ENCODE results near the gene ZNF3. TPM values are rescaled to one million over a fixed set of nuclear protein-coding genes. Genes with fewer than 3 reads are reported as not detected.
A peak's percentile ranks its signal among the peaks of the same experiment; 100 is the strongest.

Gene ZNF3
- total and polyA plus RNA-seq, 9 of the 15 experiments (the other 6 are each of a cell fraction or from before 2014, with no cell fraction given), result 30.0 to 64.9 (median 51.5) TPM

GRCh38 chr7:100100420-100101015 is 19.0 kb upstream of the ZNF3 start:
- CTCF ChIA-PET (ENCODE audit: low intra/inter-chr PET ratio), result no interaction called here
- ATAC-seq, result peak; percentile 91
- H3K79me2 ChIP-seq (ENCODE audit: control insufficient read depth, insufficient read depth, low read length), result peaks cover 56% of the 10 kb centered on the region
- TF ChIP-seq KAT7 (CRISPR knock-in tag; IDR thresholded peaks at IDR 0.05; ENCODE audit: borderline replicate concordance) (no peak), ATF7 (IDR thresholded peaks at IDR 0.05) (peak; percentile 85), HLTF (IDR thresholded peaks at IDR 0.05) (0 out of 2 replicates have a peak, but pooled peaks have one; percentile 19), ZNF518B (CRISPR knock-in tag; IDR thresholded peaks at IDR 0.05) (no peak), HNRNPL (IDR thresholded peaks at IDR 0.05; ENCODE audit: low read depth, low read length) (no peak), ZFP36 (IDR thresholded peaks at IDR 0.05; ENCODE audit: low read depth, low read length, partially characterized antibody) (no peak), ZNF324 (CRISPR knock-in tag; IDR thresholded peaks at IDR 0.05) (no peak), ZNF274 (IDR thresholded peaks at IDR 0.05; ENCODE audit: borderline replicate concordance, low read depth, low read length) (no peak), CSDE1 (IDR thresholded peaks at IDR 0.05) (no peak), YBX1 (IDR thresholded peaks at IDR 0.05) (no peak), HMG20A (CRISPR knock-in tag; conservative IDR thresholded peaks at IDR 0.05) (no peak), KHSRP (IDR thresholded peaks at IDR 0.05) (no peak), UBTF (IDR thresholded peaks at IDR 0.05; ENCODE audit: borderline replicate concordance in 1 of 2, low read depth in 2 of 2, low read length in 2 of 2) (no peak), MXD1 (CRISPR knock-in tag; IDR thresholded peaks at IDR 0.05; ENCODE audit: borderline replicate concordance, poor library complexity, severe bottlenecking) (peak; percentile 91), MTA3 (IDR thresholded peaks at IDR 0.05; ENCODE audit: borderline replicate concordance) (peak; percentile 44), ZKSCAN1 (IDR thresholded peaks at IDR 0.05; ENCODE audit: low read depth, low read length) (peak; percentile 71), ZNF23 (CRISPR knock-in tag; IDR thresholded peaks at IDR 0.05) (no peak), ZNF583 (CRISPR knock-in tag; IDR thresholded peaks at IDR 0.05) (no peak)

More at GRCh38 chr7:100100420-100101015, 19.0 kb upstream of the ZNF3 start:
- intact Hi-C loops (cut with micrococcal nuclease), result loop anchor here (1.0 to 2.0 kb wide), 3 partner anchors 18 to 27 kb away; partner anchors contain the start of genes CNPY4 and TAF6
- Histone ChIP-seq H3K4me2 (ENCODE audit: insufficient read depth, low read length) (peak overlapping the region; percentile 92), H3K27ac (ENCODE audit: extremely low read depth, low read depth, low read length) (peak overlapping the region; percentile 100), H2AFZ (ENCODE audit: low read depth, low read length) (peak overlapping the region; percentile 91; the same call in 1 of the 2 replicates), H3K27me3 (ENCODE audit: control insufficient read depth in 2 of 2, insufficient read depth in 2 of 2, low read length in 2 of 2) (no peaks in the 10 kb centered on the region), H3K9me1 (ENCODE audit: control insufficient read depth, insufficient read depth, low read length) (peaks cover 3% of the 10 kb centered on the region), H3K9me3 (replicated peaks; ENCODE audit: control insufficient read depth, insufficient read depth, low read depth, low read length) (no peaks in the 10 kb centered on the region), H4K20me1 (replicated peaks; ENCODE audit: control insufficient read depth, insufficient read depth, low read length) (peaks cover 34% of the 10 kb centered on the region), H3K9ac (ENCODE audit: insufficient read depth in 1 of 2, low read depth in 2 of 2, low read length in 2 of 2) (peak overlapping the region; percentile 99 to 100), H3K36me3 (ENCODE audit: control insufficient read depth, insufficient read depth, low read length) (peaks cover 68% of the 10 kb centered on the region), H3K4me3 (peak overlapping the region; percentile 98), H3K4me1 (replicated peaks in 1 of 2; ENCODE audit: control insufficient read depth in 2 of 2, insufficient read depth in 2 of 2, low read length in 2 of 2) (peaks cover 9 to 41% of the 10 kb centered on the region in 2 experiments; a peak in 4 of 5 replicates)
- POLR2A ChIA-PET, result interaction anchor here (0.7 to 4.6 kb wide), 11 partner anchors 10 to 339 kb away, joined by 3 to 115 read pairs (median 5); partner anchors contain the start of genes COPS6, MBLAC1 and ZNF3
- DNase-seq (ENCODE audit: extremely low read depth in 1 of 4, low spot score in 3 of 4) (peak; percentile 88 to 98 (median 92)), FAIRE-seq (peak; percentile 62)
- under 1% methylated on average over 61 of the region's 61 CpGs for WGBS (ENCODE audit: insufficient coverage, low coverage, missing lambda C conversion rate)
- BruUV-seq (replicated peaks), result no TSS peak
- in situ Hi-C loops (cut with MboI), result no loop called here
